ENCODE measurements around the gene CLK4.

GRCh38 chr5:178595150-178595549 is 31.7 kb downstream of the CLK4 start:
- TF ChIP-seq CTCF (IDR thresholded peaks at IDR 0.05): no peak
- no peak for TF ChIP-seq POLR2A (IDR thresholded peaks at IDR 0.05)
